Measurements from ENCODE around the gene SLBP.
A peak's percentile ranks its signal among the peaks of the same experiment; 100 is the strongest.
"Not testable (repeated sequence)": the region's sequence is repeated elsewhere in the genome, so short reads cannot be mapped to it uniquely, and the experiment has no call there.

The SLBP gene

GRCh38 chr4:1705732-1706131 lies 6.4 kb downstream of the SLBP start:
- no peak for DNase-seq

- peak; percentile 46 for DNase-seq
Observed at GRCh38 chr4:1703867-1704266, 8.3 kb downstream of the SLBP start.

- not testable (repeated sequence) for DNase-seq
Observed at GRCh38 chr4:1701671-1702070, 10.4 kb downstream of the SLBP start.

GRCh38 chr4:1695913-1696312 lies 16.2 kb downstream of the SLBP start:
- DNase-seq = no peak

- peak; percentile 84 for DNase-seq
Observed at GRCh38 chr4:1693131-1693896, 18.8 kb downstream of the SLBP start.

GRCh38 chr4:1691737-1692373 lies 20.3 kb downstream of the SLBP start:
- no peak for DNase-seq

GRCh38 chr4:1690698-1691097 lies 21.4 kb downstream of the SLBP start:
- no peak for DNase-seq

GRCh38 chr4:1686440-1687036 lies 25.6 kb downstream of the SLBP start:
- no peak for DNase-seq

- no peak for DNase-seq
Observed at GRCh38 chr4:1685235-1686150, 26.6 kb downstream of the SLBP start.

- no peak for DNase-seq
Observed at GRCh38 chr4:1684506-1685234, 27.4 kb downstream of the SLBP start.

- DNase-seq = peak; percentile 87
Observed at GRCh38 chr4:1683736-1684505, 28.2 kb downstream of the SLBP start, which contains the start of gene FAM53A. Gene FAM53A (minus strand): TSS chr4:1684313. CDS start chr4:1668741, 15,572 bp downstream.

GRCh38 chr4:1683261-1683735 lies 28.8 kb downstream of the SLBP start:
- DNase-seq = peak; percentile 46

GRCh38 chr4:1682860-1683259 lies 29.3 kb downstream of the SLBP start:
- DNase-seq = no peak

- no peak for DNase-seq
Observed at GRCh38 chr4:1678244-1678643, 33.9 kb downstream of the SLBP start.

GRCh38 chr4:1676605-1677525 lies 35.3 kb downstream of the SLBP start:
- peak; percentile 84 for DNase-seq

GRCh38 chr4:1675802-1676137 lies 36.3 kb downstream of the SLBP start:
- DNase-seq = no peak

- no peak for DNase-seq
Observed at GRCh38 chr4:1675136-1675801, 36.9 kb downstream of the SLBP start.

- DNase-seq = no peak
Observed at GRCh38 chr4:1674682-1675081, 37.4 kb downstream of the SLBP start.

GRCh38 chr4:1673671-1674070 lies 38.4 kb downstream of the SLBP start:
- DNase-seq = no peak

- not testable (repeated sequence) for DNase-seq
Observed at GRCh38 chr4:1671011-1671410, 41.1 kb downstream of the SLBP start.

Measured in hematopoietic multipotent progenitor cell treated with erythropoietin and hydrocortisone succinate and interleukin-3 and kit ligand, for 8 days (in vitro differentiated cells).